Mesendoderm (in vitro differentiated cells): ENCODE data around the gene SLC6A7.

Experiments
- DNase-seq: peaks from one replicate; pipeline ENCODE4 v3.0.0; 2013
- H2AK5ac ChIP-seq: 2 replicates; pipeline ENCODE4 v1.6.1; 2013; ENCODE audit warnings: low read length, inconsistent platforms
- H2BK120ac ChIP-seq: 2 replicates; pipeline ENCODE4 v1.6.1; 2013; ENCODE audit warnings: low read depth, mild to moderate bottlenecking, low read length, moderate library complexity, mixed read lengths
- H2BK15ac ChIP-seq: replicated peaks from 2 replicates; pipeline ENCODE4 v1.6.1; 2013; ENCODE audit warnings: low read depth, mild to moderate bottlenecking, moderate library complexity
- H2BK5ac ChIP-seq: 2 replicates; pipeline ENCODE4 v1.6.1; 2013; ENCODE audit warnings: low read length, inconsistent platforms
- H3K18ac ChIP-seq: 2 replicates; pipeline ENCODE4 v1.6.1; 2013; ENCODE audit warnings: mild to moderate bottlenecking, low read length, mixed read lengths
- H3K23ac ChIP-seq: one replicate; pipeline ENCODE4 v1.6.1; 2013; ENCODE audit warnings: low read length
- H3K27ac ChIP-seq: 2 replicates; pipeline ENCODE4 v1.5.1; 2013; ENCODE audit warnings: low read depth, mild to moderate bottlenecking, inconsistent platforms, low read length, moderate library complexity
- H3K27me3 ChIP-seq: 2 replicates; pipeline ENCODE4 v1.6.1; 2013; ENCODE audit warnings: low read length, control low read depth, mild to moderate bottlenecking, inconsistent platforms; ENCODE audit not compliant: insufficient read depth, poor library complexity
- H3K36me3 ChIP-seq: 2 replicates; pipeline ENCODE4 v1.6.1; 2013; ENCODE audit warnings: low read length, inconsistent platforms; ENCODE audit not compliant: control insufficient read depth, insufficient read depth
- H3K4ac ChIP-seq: one replicate; pipeline ENCODE4 v1.6.1; 2013; ENCODE audit warnings: low read depth, mild to moderate bottlenecking, low read length, moderate library complexity
- H3K4me1 ChIP-seq: 2 replicates; pipeline ENCODE4 v1.6.1; 2013; ENCODE audit warnings: low read depth, low read length, inconsistent platforms; ENCODE audit not compliant: control insufficient read depth
- H3K4me2 ChIP-seq: 2 replicates; pipeline ENCODE4 v1.6.1; 2013; ENCODE audit warnings: low read length
- H3K4me3 ChIP-seq: 2 replicates; pipeline ENCODE4 v1.5.1; 2013; ENCODE audit warnings: mild to moderate bottlenecking, low read length
- H3K56ac ChIP-seq: one replicate; pipeline ENCODE4 v1.6.1; 2013; ENCODE audit warnings: low read length
- H3K79me1 ChIP-seq: 2 replicates; pipeline ENCODE4 v1.6.1; 2013; ENCODE audit warnings: low read length, inconsistent platforms
- H3K79me2 ChIP-seq: 2 replicates; pipeline ENCODE4 v1.6.1; 2013; ENCODE audit warnings: mild to moderate bottlenecking, low read length; ENCODE audit not compliant: control insufficient read depth, insufficient read depth
- H3K9ac ChIP-seq: 2 replicates; pipeline ENCODE4 v1.6.1; 2013; ENCODE audit warnings: low read length, inconsistent platforms
- H4K5ac ChIP-seq: one replicate; pipeline ENCODE4 v1.6.1; 2013; ENCODE audit warnings: low read length
- H4K8ac ChIP-seq: one replicate; pipeline ENCODE4 v1.6.1; 2013; ENCODE audit warnings: low read depth, mild to moderate bottlenecking, control low read depth, low read length, moderate library complexity
- WGBS: extraction: QIAGEN DNeasy Blood & Tissue Kit; methylation state at CpG from one replicate; pipeline ENCODE4 v1.1.7; 2013; ENCODE audit warnings: low lambda C conversion rate, missing lambda C conversion rate; ENCODE audit not compliant: insufficient coverage; ENCODE audit errors: extremely low coverage; 5-methylcytosine and 5-hydroxymethylcytosine counted together

SLC6A7 gene

DNA sequence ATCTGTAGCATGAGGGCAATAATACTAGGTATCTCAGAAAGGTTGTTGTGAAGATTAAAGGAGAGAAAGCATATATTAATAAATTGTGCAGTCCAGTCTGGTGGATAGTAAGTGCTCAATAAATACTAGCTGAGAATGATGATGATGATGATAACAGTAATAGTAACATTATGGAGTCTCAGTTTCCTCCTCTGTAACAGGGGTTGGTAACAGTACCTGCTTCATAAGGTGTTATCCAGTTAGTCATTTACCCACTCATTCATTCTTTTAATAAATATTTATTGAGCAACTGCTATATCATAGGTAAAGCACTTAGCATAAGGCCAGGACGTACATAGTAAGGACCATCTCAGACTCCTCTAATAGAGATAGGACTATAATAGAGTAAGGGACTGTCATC is 7.6 kb downstream of the SLC6A7 start:
- WGBS = no CpG with 5 or more reads among the region's 1 CpG
- Histone ChIP-seq H3K36me3 (no peaks in the 10 kb centered on the region), H3K4ac (no peak overlapping the region), H3K79me2 (no peaks in the 10 kb centered on the region), H4K8ac (no peak overlapping the region), H3K23ac (no peak overlapping the region), H3K27ac (no peak overlapping the region), H2BK5ac (no peak overlapping the region), H2BK120ac (no peak overlapping the region), H3K79me1 (no peaks in the 10 kb centered on the region), H3K56ac (no peak overlapping the region), H3K4me1 (no peaks in the 10 kb centered on the region), H3K18ac (no peak overlapping the region), H3K4me2 (no peak overlapping the region), H3K27me3 (no peaks in the 10 kb centered on the region), H4K5ac (no peak overlapping the region), H3K9ac (no peak overlapping the region), H2AK5ac (no peak overlapping the region), H2BK15ac (no peak overlapping the region), H3K4me3 (no peak overlapping the region)
- no peak for DNase-seq

DNA sequence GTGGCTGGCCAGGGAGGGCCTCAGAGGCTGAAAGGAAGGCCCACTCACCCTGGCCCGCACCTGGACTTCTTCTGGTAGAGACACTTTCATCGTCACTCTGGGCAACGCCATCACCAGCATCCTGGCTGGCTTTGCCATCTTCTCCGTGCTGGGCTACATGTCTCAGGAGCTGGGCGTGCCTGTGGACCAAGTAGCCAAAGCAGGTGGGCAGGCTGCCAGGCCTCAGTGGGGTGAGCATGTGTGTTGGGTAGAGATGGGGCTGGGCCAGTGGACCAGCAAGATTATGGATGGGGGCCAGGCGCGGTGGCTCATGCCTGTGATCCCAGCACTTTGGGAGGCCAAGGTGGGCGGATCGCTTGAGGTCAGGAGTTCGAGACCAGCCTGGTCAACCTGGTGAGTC is 12.6 kb downstream of the SLC6A7 start:
- no peak overlapping the region for H3K18ac ChIP-seq
- H3K36me3 ChIP-seq = no peaks in the 10 kb centered on the region
- no peaks in the 10 kb centered on the region for H3K79me1 ChIP-seq
- H3K9ac ChIP-seq = no peak overlapping the region
- H3K56ac ChIP-seq = no peak overlapping the region
- H3K79me2 ChIP-seq = no peaks in the 10 kb centered on the region
- WGBS = no CpG with 5 or more reads among the region's 10 CpGs
- H3K4me1 ChIP-seq = no peaks in the 10 kb centered on the region
- H4K5ac ChIP-seq = no peak overlapping the region
- no peak overlapping the region for H3K23ac ChIP-seq
- DNase-seq = no peak
- no peak overlapping the region for H3K4me3 ChIP-seq
- no peak overlapping the region for H2BK5ac ChIP-seq
- H2BK15ac ChIP-seq = no peak overlapping the region
- no peak overlapping the region for H2AK5ac ChIP-seq
- no peak overlapping the region for H4K8ac ChIP-seq
- H3K27me3 ChIP-seq = no peaks in the 10 kb centered on the region
- H3K4me2 ChIP-seq = no peak overlapping the region
- H3K27ac ChIP-seq = no peak overlapping the region
- H3K4ac ChIP-seq = no peak overlapping the region
- H2BK120ac ChIP-seq = no peak overlapping the region

DNA sequence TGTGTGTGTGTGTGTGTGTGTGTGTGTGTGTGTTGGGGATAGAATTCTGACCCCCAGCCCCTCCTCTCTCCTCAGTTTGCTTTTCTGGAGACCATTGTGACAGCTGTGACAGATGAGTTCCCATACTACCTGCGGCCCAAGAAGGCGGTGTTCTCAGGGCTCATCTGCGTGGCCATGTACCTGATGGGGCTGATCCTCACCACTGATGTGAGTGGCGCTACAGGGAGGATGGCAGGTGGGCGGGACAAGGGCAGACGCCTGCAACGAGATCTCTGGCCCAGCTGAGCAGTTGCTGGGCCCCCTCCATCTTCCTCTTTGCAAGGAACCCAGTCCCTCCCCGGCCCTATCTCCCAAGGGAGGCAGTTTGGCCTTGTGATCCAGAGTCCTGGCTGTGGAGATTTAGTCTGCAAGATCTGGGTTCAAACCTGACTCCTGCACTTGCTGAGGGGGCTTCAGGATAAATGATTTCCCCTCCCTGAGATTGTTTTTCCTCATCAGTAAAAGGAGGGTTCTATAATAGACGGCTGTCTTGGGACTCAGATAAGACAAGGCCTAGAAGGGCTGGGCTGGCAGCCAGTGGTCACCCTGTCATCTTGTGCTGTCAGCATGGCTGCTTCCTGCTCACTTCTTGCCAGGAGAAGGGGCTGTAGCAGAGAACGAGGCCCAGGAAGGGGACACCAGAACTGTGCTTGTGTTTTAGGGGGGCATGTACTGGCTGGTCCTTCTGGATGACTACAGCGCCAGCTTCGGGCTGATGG is 14.1 kb downstream of the SLC6A7 start:
- H4K5ac ChIP-seq = no peak overlapping the region
- H3K4me3 ChIP-seq = no peak overlapping the region
- H3K4me1 ChIP-seq = no peaks in the 10 kb centered on the region
- no peak overlapping the region for H3K56ac ChIP-seq
- no peak overlapping the region for H3K18ac ChIP-seq
- no peak overlapping the region for H2BK15ac ChIP-seq
- WGBS = no CpG with 5 or more reads among the region's 12 CpGs
- no peaks in the 10 kb centered on the region for H3K79me2 ChIP-seq
- no peak overlapping the region for H3K4ac ChIP-seq
- no peak overlapping the region for H3K4me2 ChIP-seq
- no peaks in the 10 kb centered on the region for H3K36me3 ChIP-seq
- H3K79me1 ChIP-seq = no peaks in the 10 kb centered on the region
- H3K27me3 ChIP-seq = no peaks in the 10 kb centered on the region
- no peak overlapping the region for H3K23ac ChIP-seq
- H2BK5ac ChIP-seq = no peak overlapping the region
- DNase-seq = no peak
- H2AK5ac ChIP-seq = no peak overlapping the region
- H4K8ac ChIP-seq = no peak overlapping the region
- no peak overlapping the region for H3K9ac ChIP-seq
- no peak overlapping the region for H3K27ac ChIP-seq
- no peak overlapping the region for H2BK120ac ChIP-seq

DNA sequence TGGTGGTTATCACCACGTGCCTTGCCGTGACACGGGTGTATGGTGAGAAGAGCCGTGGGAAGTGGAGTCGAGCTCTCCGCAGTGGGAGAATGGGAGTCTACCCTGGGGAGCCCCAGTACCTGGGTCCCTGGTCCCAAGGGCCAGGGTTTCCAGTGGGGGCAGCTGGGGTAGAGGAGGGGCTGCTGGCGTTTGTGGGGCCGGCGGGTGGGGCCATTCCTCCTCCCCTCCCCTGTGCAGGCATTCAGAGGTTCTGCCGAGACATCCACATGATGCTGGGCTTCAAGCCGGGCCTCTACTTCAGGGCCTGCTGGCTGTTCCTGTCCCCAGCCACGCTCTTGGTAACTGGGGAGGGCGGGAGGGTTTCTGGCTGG is 14.7 kb downstream of the SLC6A7 start:
- no peaks in the 10 kb centered on the region for H3K27me3 ChIP-seq
- WGBS = no CpG with 5 or more reads among the region's 13 CpGs

DNA sequence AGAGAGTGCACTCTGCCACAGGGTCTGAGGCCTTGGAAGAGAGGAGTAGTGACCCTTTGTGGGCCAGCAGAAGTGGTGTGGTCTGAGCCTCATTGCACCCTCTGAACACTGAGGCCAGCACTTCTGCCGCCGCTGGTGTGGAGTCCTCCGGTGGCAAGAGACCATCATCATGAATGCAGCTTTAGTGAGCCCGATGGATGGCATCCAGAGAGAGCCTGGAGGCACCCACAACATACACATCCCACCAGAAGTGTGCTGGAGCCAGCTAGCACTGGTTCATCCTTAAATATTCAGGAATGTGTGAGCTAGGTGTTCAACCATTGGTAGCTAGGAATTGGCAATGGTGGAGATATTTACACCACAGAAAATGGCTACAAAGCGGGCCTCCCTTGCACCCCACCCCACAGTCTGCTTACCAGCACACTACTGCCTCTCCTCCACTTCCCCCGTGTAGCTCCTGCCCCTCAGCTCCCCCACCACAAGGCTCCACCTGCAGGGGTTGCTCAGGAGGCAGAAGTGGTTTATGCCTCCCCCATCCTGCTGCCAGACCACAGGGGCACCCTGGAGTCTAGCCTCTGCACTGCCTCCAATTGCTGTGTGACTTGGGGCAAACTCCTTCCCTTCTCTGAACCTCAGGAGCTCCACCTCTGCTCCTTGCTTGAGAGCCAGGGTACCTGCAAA is 16.4 kb downstream of the SLC6A7 start:
- Histone ChIP-seq H3K27me3 (no peaks in the 10 kb centered on the region), H2AK5ac (no peak overlapping the region), H3K23ac (no peak overlapping the region), H3K27ac (no peak overlapping the region), H4K5ac (no peak overlapping the region), H3K56ac (no peak overlapping the region), H3K4me3 (no peak overlapping the region), H3K9ac (no peak overlapping the region), H3K18ac (no peak overlapping the region), H3K4ac (no peak overlapping the region), H3K36me3 (no peaks in the 10 kb centered on the region), H2BK5ac (no peak overlapping the region), H3K4me1 (peaks cover 2% of the 10 kb centered on the region), H2BK120ac (no peak overlapping the region), H3K79me1 (no peaks in the 10 kb centered on the region), H4K8ac (no peak overlapping the region), H2BK15ac (no peak overlapping the region), H3K4me2 (no peak overlapping the region), H3K79me2 (no peaks in the 10 kb centered on the region)
- no CpG with 5 or more reads among the region's 6 CpGs for WGBS
- DNase-seq = peak; percentile 22

More for the DNA sequence above, 14.7 kb downstream of the SLC6A7 start:
- Histone ChIP-seq H3K27ac (no peak overlapping the region), H3K4me3 (no peak overlapping the region), H3K4me1 (no peaks in the 10 kb centered on the region), H2BK120ac (no peak overlapping the region), H2BK15ac (no peak overlapping the region), H4K8ac (no peak overlapping the region), H3K79me1 (no peaks in the 10 kb centered on the region), H4K5ac (no peak overlapping the region), H3K4ac (no peak overlapping the region), H3K18ac (no peak overlapping the region), H2AK5ac (no peak overlapping the region), H2BK5ac (no peak overlapping the region), H3K23ac (no peak overlapping the region), H3K4me2 (no peak overlapping the region), H3K79me2 (no peaks in the 10 kb centered on the region), H3K9ac (no peak overlapping the region), H3K56ac (no peak overlapping the region), H3K36me3 (no peaks in the 10 kb centered on the region)
- no peak for DNase-seq

DNA sequence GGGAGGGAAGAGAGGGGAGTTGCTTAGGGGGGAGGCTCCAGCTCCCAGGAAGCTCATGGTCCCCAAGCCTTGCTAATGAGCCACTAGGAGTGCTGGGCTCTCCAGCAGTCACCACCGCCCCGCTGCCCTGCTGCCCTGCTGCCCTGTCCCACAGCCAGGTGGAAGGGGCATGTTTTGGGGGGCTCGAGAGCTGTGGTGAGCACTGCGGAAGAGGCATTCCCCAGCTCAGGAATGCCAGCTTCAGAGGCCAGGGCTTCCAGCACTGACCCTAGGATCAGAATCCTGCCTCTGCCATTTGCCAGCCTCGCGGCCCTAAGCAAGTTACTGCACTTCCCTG is 16.9 kb downstream of the SLC6A7 start:
- H3K23ac ChIP-seq = no peak overlapping the region
- H3K4me1 ChIP-seq = peaks cover 4% of the 10 kb centered on the region
- no peaks in the 10 kb centered on the region for H3K36me3 ChIP-seq
- no peak overlapping the region for H2BK120ac ChIP-seq
- H3K79me2 ChIP-seq = no peaks in the 10 kb centered on the region
- H2AK5ac ChIP-seq = no peak overlapping the region
- H3K4me3 ChIP-seq = no peak overlapping the region
- no peak overlapping the region for H4K8ac ChIP-seq
- no peak overlapping the region for H4K5ac ChIP-seq
- no peak overlapping the region for H3K4ac ChIP-seq
- WGBS = no CpG with 5 or more reads among the region's 6 CpGs
- H3K27ac ChIP-seq = no peak overlapping the region
- no peak for DNase-seq
- H3K27me3 ChIP-seq = no peaks in the 10 kb centered on the region
- H3K4me2 ChIP-seq = no peak overlapping the region
- H3K56ac ChIP-seq = no peak overlapping the region
- no peak overlapping the region for H2BK15ac ChIP-seq
- no peaks in the 10 kb centered on the region for H3K79me1 ChIP-seq
- no peak overlapping the region for H3K9ac ChIP-seq
- no peak overlapping the region for H2BK5ac ChIP-seq
- no peak overlapping the region for H3K18ac ChIP-seq
